ENCODE measurements around the gene TXNDC15.

Gene TXNDC15

GRCh38 chr5:134874831-134875655 lies 872 bp downstream of the TXNDC15 start:
- peak overlapping the region; percentile 61 for H3K4me3 ChIP-seq (replicated peaks; ENCODE audit: insufficient read depth, low read length)
- H3K27ac ChIP-seq (replicated peaks): peak overlapping the region; percentile 89
- no peak for TF ChIP-seq CTCF (IDR thresholded peaks at IDR 0.05; ENCODE audit: insufficient read depth, low read length)
- no peak for TF ChIP-seq REST (IDR thresholded peaks at IDR 0.05; ENCODE audit: insufficient replicate concordance, low read depth)
- no peak for TF ChIP-seq POLR2AphosphoS5 (IDR thresholded peaks at IDR 0.05; ENCODE audit: low read depth)
- no peak for TF ChIP-seq GABPA (IDR thresholded peaks at IDR 0.05; ENCODE audit: low read depth)
- no peak for TF ChIP-seq SPI1 (IDR thresholded peaks at IDR 0.05; ENCODE audit: borderline replicate concordance, low read depth)
- peak in 1 of 2 experiments; percentile 3 for DNase-seq (ENCODE audit: low read depth in 1 of 2, low spot score in 1 of 2)
- H3K27me3 ChIP-seq (ENCODE audit: insufficient read depth, poor library complexity, severe bottlenecking): no peaks in the 10 kb centered on the region

GRCh38 chr5:134877159-134877558 lies 3.0 kb downstream of the TXNDC15 start:
- TF ChIP-seq CTCF (IDR thresholded peaks at IDR 0.05; ENCODE audit: insufficient read depth, low read length) (no peak), GABPA (IDR thresholded peaks at IDR 0.05; ENCODE audit: low read depth) (no peak), SPI1 (IDR thresholded peaks at IDR 0.05; ENCODE audit: borderline replicate concordance, low read depth) (no peak), POLR2AphosphoS5 (IDR thresholded peaks at IDR 0.05; ENCODE audit: low read depth) (no peak), REST (IDR thresholded peaks at IDR 0.05; ENCODE audit: insufficient replicate concordance, low read depth) (no peak)
- Histone ChIP-seq H3K27ac (replicated peaks) (no peak overlapping the region), H3K4me3 (replicated peaks; ENCODE audit: insufficient read depth, low read length) (no peak overlapping the region), H3K27me3 (ENCODE audit: insufficient read depth, poor library complexity, severe bottlenecking) (no peaks in the 10 kb centered on the region)
- no peak for DNase-seq (ENCODE audit: low read depth in 1 of 2, low spot score in 1 of 2)

GRCh38 chr5:134878403-134878802 lies 4.2 kb downstream of the TXNDC15 start:
- no peak for DNase-seq (ENCODE audit: low read depth in 1 of 2, low spot score in 1 of 2)

More at GRCh38 chr5:134878403-134878802, 4.2 kb downstream of the TXNDC15 start:
- TF ChIP-seq POLR2AphosphoS5 (IDR thresholded peaks at IDR 0.05; ENCODE audit: low read depth) (no peak), CTCF (IDR thresholded peaks at IDR 0.05; ENCODE audit: insufficient read depth, low read length) (no peak), REST (IDR thresholded peaks at IDR 0.05; ENCODE audit: insufficient replicate concordance, low read depth) (no peak), GABPA (IDR thresholded peaks at IDR 0.05; ENCODE audit: low read depth) (no peak), SPI1 (IDR thresholded peaks at IDR 0.05; ENCODE audit: borderline replicate concordance, low read depth) (no peak)
- Histone ChIP-seq H3K27ac (replicated peaks) (no peak overlapping the region), H3K4me3 (replicated peaks; ENCODE audit: insufficient read depth, low read length) (no peak overlapping the region), H3K27me3 (ENCODE audit: insufficient read depth, poor library complexity, severe bottlenecking) (no peaks in the 10 kb centered on the region)

Data from HL-60 (cell line).